Heart left ventricle (tissue), 16 donors: ENCODE data around the gene ATOH1. TPM values are rescaled to one million over a fixed set of nuclear protein-coding genes. Genes with fewer than 3 reads are reported as not detected.

Experiments
- ATAC-seq, 4 donors: fragments of 200-7000 bp; cut with Tn5 transposase; one replicate each; pipeline ENCODE4 v1.9.1; 2020 to 2022; ENCODE audit warnings: moderate library complexity in 4 of 4, mild to moderate bottlenecking in 3 of 4, moderate number of reproducible peaks in 1 of 4
- DNase-seq, 5 donors: peaks; one replicate each; pipeline ENCODE4 v3.0.0-alpha.2; 2020
- H3K27ac ChIP-seq, 12 donors: fragments of 200-600 bp; sonication (generic) in 4 of 12; one replicate each; pipeline versions ENCODE4 v1.5.0 to v1.8.0; 2016 to 2022; ENCODE audit warnings: mild to moderate bottlenecking in 2 of 12
- H3K27me3 ChIP-seq, 9 donors: fragments of 200-600 bp; sonication (generic) in 2 of 9; one replicate each; pipeline versions ENCODE4 v1.5.1 to v1.8.0; 2016 to 2022; ENCODE audit warnings: mild to moderate bottlenecking in 3 of 9
- H3K36me3 ChIP-seq, 9 donors: fragments of 200-600 bp; sonication (generic) in 2 of 9; one replicate each; pipeline versions ENCODE4 v1.5.0 to v1.8.0; 2018 to 2022; ENCODE audit warnings: mild to moderate bottlenecking in 2 of 9
- H3K4me1 ChIP-seq, 12 donors: fragments of 200-600 bp; sonication (generic) in 4 of 12; one replicate each; pipeline versions ENCODE4 v1.5.0 to v1.8.0; 2016 to 2022; ENCODE audit warnings: mild to moderate bottlenecking in 3 of 12
- H3K4me3 ChIP-seq, 12 donors: fragments of 200-600 bp; sonication (generic) in 4 of 12; one replicate each; pipeline versions ENCODE4 v1.5.0 to v1.8.0; 2017 to 2022; ENCODE audit warnings: mild to moderate bottlenecking in 9 of 12, moderate library complexity in 4 of 12
- H3K9me3 ChIP-seq, 12 donors: fragments of 200-600 bp; sonication (generic) in 4 of 12; one replicate each; pipeline versions ENCODE4 v1.5.0 to v1.8.0; 2016 to 2022; ENCODE audit warnings: mild to moderate bottlenecking in 1 of 12
- POLR2A ChIP-seq, 2 donors: fragments of 450-650 bp; IDR thresholded peaks; one replicate each; pipeline ENCODE4 v1.6.1; 2017; ENCODE audit warnings: antibody characterized with exemption in 2 of 2, mild to moderate bottlenecking in 2 of 2, moderate library complexity in 2 of 2
- WGBS, 4 donors: extraction: QIAGEN DNeasy Blood & Tissue Kit in 2 of 4; methylation state at CpG; one replicate each; pipeline versions ENCODE4 v1.1.5 to v1.1.7; 2013 to 2018; 5-methylcytosine and 5-hydroxymethylcytosine counted together
- intact Hi-C, 10 donors: fragments of 100-400 bp; cut with DNase I; formaldehyde crosslinking; loops; one replicate each; pipeline versions ENCODE4 v1.11.1 to v1.14.2; 2022
- polyA plus RNA-seq, 2 donors: library from polyadenylated mRNA; stranded (reverse); fragments of 200-250 nt; gene quantifications; one replicate each; pipeline ENCODE4 v1.2.3, GENCODE V29; 2013
- total RNA-seq, 9 donors: library from RNA; depleted of rRNA in 2 of 9; stranded (reverse); fragments of >200 nt in 2 of 9; fragmentation: NEBNext Ultra II Directional in 3 of 9; extraction: Animal tissue kit (Norgen Biotek cat#: 25700) in 3 of 9; gene quantifications; one replicate each; pipeline versions ENCODE4 v1.1.0 to v1.2.4, GENCODE V29; 2016 to 2023
- TF ChIP-seq, protein P1 (sequence below), 12 donors: fragments of 200-600 bp; sonication (generic) in 4 of 12; IDR thresholded peaks; one replicate each; pipeline versions ENCODE4 v1.5.0 to v1.8.0; 2018 to 2022; ENCODE audit warnings: antibody characterized with exemption in 12 of 12, mild to moderate bottlenecking in 5 of 12
- donor health status: ischemic (EF 13 %, LVEDD 7.1; RV severe dilation, severe dysfunction).
- donor health status: healthy with polysubstance abuse.
- donor health status: DM: no; HTN: yes; CAD: no.
- donor health status: DM: no; HTN: no; CAD: no.
- donor health status: ischemic (EF 25% LVEDD 6.9; RV normal size, moderate dysfunction).
- donor health status: ischemic (EF 25% LVEDD 5.7; RV mildly dilated, moderate dysfunction).
- donor health status: healthy.
- donor health status: DM: yes; HTN: yes; CAD: no.
- donor health status: ischemic (EF 35%, LVEDD 5.7; RV mildly dilated, moderate dysfunction).
- donor health status: nonischemic (EF 11% LVEDD 7.7; RV severe dilation, severe dysfunction).
- donor health status: DM: yes; HTN: yes; CAD: no.
- donor health status: PGD.
- donor health status: ischemic (EF 29% LVEDD 5.4; RV normal size, mild dysfunction).
- donor health status: nonischemic (EF 23%, LVEDD 6.1; RV moderate dilation, normal function).

ATOH1 gene
- total and polyA plus RNA-seq, 11 donors = not detected

DNA sequence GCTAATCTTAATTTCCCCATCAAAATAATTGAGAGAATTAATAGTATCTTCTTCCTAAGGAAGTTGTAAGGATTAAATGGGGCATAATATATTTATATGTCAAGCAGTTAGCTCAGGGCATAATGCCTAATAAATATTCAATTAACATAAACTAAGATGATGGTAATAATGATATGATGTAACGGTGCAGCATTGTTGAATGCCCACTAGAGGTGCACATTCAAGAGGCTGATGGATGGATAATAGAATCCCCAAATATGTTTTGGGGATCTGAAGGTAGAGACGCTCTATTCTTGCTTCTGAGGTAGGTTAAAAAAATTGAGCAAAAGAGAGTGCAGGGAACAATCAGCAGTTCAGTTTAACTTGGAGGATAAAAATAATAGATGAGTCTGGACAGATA, 37.1 kb downstream of the ATOH1 start:
- no peak for ATAC-seq
- H3K9me3 ChIP-seq = peaks cover 0 to 15% (median 0%) of the 10 kb centered on the region in 12 donors
- no peak overlapping the region for H3K27ac ChIP-seq
- DNase-seq = no peak
- 80 to 93% (median 91%) methylated on average over 2 of the region's 2 CpGs for WGBS, 4 donors
- no peak for TF ChIP-seq POLR2A (IDR thresholded peaks at IDR 0.05)
- TF ChIP-seq, protein P1, sequence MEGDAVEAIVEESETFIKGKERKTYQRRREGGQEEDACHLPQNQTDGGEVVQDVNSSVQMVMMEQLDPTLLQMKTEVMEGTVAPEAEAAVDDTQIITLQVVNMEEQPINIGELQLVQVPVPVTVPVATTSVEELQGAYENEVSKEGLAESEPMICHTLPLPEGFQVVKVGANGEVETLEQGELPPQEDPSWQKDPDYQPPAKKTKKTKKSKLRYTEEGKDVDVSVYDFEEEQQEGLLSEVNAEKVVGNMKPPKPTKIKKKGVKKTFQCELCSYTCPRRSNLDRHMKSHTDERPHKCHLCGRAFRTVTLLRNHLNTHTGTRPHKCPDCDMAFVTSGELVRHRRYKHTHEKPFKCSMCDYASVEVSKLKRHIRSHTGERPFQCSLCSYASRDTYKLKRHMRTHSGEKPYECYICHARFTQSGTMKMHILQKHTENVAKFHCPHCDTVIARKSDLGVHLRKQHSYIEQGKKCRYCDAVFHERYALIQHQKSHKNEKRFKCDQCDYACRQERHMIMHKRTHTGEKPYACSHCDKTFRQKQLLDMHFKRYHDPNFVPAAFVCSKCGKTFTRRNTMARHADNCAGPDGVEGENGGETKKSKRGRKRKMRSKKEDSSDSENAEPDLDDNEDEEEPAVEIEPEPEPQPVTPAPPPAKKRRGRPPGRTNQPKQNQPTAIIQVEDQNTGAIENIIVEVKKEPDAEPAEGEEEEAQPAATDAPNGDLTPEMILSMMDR (IDR thresholded peaks at IDR 0.05) = no peak
- H3K4me3 ChIP-seq = no peak overlapping the region
- H3K4me1 ChIP-seq = no peaks in the 10 kb centered on the region
- no peaks in the 10 kb centered on the region for H3K36me3 ChIP-seq
- intact Hi-C loops = no loop called here
- no peaks in the 10 kb centered on the region for H3K27me3 ChIP-seq

DNA sequence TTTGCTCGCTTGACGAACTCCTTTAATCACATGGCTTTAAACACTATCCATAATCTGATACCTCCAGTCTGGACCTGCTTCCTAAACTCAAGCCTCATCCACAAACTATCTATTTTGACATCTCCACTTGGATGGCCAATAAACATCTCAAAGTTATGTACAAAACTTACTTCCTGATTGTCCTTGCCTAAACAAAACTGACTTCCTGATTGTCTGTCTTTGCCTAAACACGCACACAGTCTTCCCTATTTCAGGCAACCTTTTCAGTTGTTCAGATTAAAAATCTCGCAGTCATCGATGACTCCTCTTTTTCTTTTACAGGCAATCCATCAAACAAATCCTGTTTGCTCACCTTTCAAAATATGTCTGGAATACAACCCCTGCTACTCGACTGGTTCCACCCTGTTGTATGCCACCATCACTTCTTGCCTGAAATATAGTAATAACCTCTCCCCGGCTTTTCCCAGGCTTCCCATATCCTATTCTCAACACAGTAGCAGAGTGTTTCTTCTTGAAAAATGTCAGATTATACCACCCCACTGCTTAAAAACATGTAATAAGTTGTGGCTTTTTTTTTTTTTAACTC, 39.0 kb downstream of the ATOH1 start:
- TF ChIP-seq, protein P1 (IDR thresholded peaks at IDR 0.05) = no peak
- TF ChIP-seq POLR2A (IDR thresholded peaks at IDR 0.05) = no peak
- no peaks in the 10 kb centered on the region for H3K36me3 ChIP-seq
- H3K4me3 ChIP-seq = no peak overlapping the region
- intact Hi-C loops = no loop called here
- H3K9me3 ChIP-seq = peaks cover 0 to 7% (median 0%) of the 10 kb centered on the region in 12 donors
- 82 to 89% (median 87%) methylated on average over 7 of the region's 7 CpGs for WGBS, 4 donors
- no peak overlapping the region for H3K27ac ChIP-seq
- H3K27me3 ChIP-seq = no peaks in the 10 kb centered on the region
- no peak for ATAC-seq
- no peak for DNase-seq
- no peaks in the 10 kb centered on the region for H3K4me1 ChIP-seq

DNA sequence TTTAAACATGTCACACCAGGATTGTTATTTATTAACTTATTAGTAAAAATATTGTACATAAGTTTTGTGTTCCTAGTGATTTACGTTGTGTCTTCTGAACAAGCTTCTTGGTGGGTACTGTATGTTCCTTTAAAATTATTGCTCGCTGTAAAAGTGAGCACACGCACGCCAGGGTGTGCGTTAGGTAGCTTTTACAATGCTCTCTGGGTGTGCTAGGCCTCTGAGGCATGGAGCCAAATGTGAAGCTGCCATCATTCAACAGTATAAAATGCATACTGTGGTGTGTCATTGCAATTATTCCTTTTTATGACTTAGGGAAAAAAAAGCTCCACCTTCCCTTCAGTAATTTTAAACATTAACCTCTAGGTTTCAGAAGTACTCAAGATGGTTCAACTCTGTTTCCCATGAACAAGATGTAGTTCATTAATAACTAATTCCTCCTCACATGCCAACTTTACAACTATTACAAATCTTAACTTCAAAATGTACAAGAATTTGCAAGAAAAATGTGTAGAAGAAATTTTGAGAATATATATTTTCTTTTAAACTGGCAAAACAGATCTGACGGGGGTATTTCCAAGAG, 42.4 kb downstream of the ATOH1 start:
- no peaks in the 10 kb centered on the region for H3K27me3 ChIP-seq
- WGBS, 4 donors = 85 to 91% (median 88%) methylated on average over 6 of the region's 6 CpGs
- no peaks in the 10 kb centered on the region for H3K4me1 ChIP-seq
- no peaks in the 10 kb centered on the region for H3K9me3 ChIP-seq
- no peaks in the 10 kb centered on the region for H3K36me3 ChIP-seq
- ATAC-seq = no peak
- intact Hi-C loops = no loop called here
- H3K27ac ChIP-seq = no peak overlapping the region
- no peak for TF ChIP-seq POLR2A (IDR thresholded peaks at IDR 0.05)
- TF ChIP-seq, protein P1 (IDR thresholded peaks at IDR 0.05) = no peak
- no peak for DNase-seq
- H3K4me3 ChIP-seq = no peak overlapping the region

- intact Hi-C loops = no loop called here
- Histone ChIP-seq H3K27ac (no peak overlapping the region), H3K4me1 (no peaks in the 10 kb centered on the region), H3K9me3 (no peaks in the 10 kb centered on the region), H3K4me3 (no peak overlapping the region), H3K27me3 (no peaks in the 10 kb centered on the region), H3K36me3 (no peaks in the 10 kb centered on the region)
- no peak for DNase-seq
- no peak for ATAC-seq
- TF ChIP-seq POLR2A (IDR thresholded peaks at IDR 0.05) = no peak
- TF ChIP-seq, protein P1 (IDR thresholded peaks at IDR 0.05) = no peak
- WGBS, 4 donors = 7 to 16% (median 11%) methylated on average over 1 of the region's 1 CpG
These were observed 48.2 kb downstream of the ATOH1 start for GRCh38 chr4:93876754-93877153.
